Heart left ventricle (tissue), 13 donors: Measurements from ENCODE around the gene IQGAP2.

Source experiments
- POLR2A ChIP-seq, 2 donors: fragments of 450-650 bp; IDR thresholded peaks; one replicate each; pipeline ENCODE4 v1.6.1; 2017; ENCODE audit warnings: antibody characterized with exemption in 2 of 2, mild to moderate bottlenecking in 2 of 2, moderate library complexity in 2 of 2
- TF ChIP-seq, protein P1 (sequence below), 12 donors: fragments of 200-600 bp; sonication (generic) in 4 of 12; IDR thresholded peaks; one replicate each; pipeline versions ENCODE4 v1.5.0 to v1.8.0; 2018 to 2022; ENCODE audit warnings: antibody characterized with exemption in 12 of 12, mild to moderate bottlenecking in 5 of 12
- donor health status: ischemic (EF 13 %, LVEDD 7.1; RV severe dilation, severe dysfunction).
- donor health status: DM: no; HTN: yes; CAD: no.
- donor health status: DM: no; HTN: no; CAD: no.
- donor health status: ischemic (EF 25% LVEDD 6.9; RV normal size, moderate dysfunction).
- donor health status: ischemic (EF 25% LVEDD 5.7; RV mildly dilated, moderate dysfunction).
- donor health status: ischemic (EF 35%, LVEDD 5.7; RV mildly dilated, moderate dysfunction).
- donor health status: nonischemic (EF 11% LVEDD 7.7; RV severe dilation, severe dysfunction).
- donor health status: DM: yes; HTN: yes; CAD: no.
- donor health status: PGD.
- donor health status: ischemic (EF 29% LVEDD 5.4; RV normal size, mild dysfunction).
- donor health status: nonischemic (EF 23%, LVEDD 6.1; RV moderate dilation, normal function).

DNA sequence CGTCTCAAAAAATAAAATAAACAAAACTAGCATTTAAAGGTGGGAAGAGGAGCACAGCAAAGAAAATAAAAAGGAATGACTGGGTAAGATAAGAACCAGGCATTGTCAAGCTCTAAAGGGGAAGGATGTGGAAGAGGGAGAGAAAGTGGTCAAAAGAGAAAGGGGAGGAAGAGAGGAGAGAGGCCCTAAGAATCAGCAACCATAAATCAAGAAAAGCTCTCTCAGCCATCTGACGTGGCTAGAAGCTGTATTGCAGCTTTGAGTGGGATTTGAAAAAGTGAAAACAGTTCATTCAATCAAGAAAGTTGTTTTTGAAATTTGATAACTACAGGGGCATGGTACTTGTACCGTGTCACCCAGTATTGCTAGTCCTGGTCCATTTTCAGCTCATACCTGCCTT is 267.4 kb downstream of the IQGAP2 start:
- no peak for TF ChIP-seq POLR2A (IDR thresholded peaks at IDR 0.05)
- TF ChIP-seq, protein P1, sequence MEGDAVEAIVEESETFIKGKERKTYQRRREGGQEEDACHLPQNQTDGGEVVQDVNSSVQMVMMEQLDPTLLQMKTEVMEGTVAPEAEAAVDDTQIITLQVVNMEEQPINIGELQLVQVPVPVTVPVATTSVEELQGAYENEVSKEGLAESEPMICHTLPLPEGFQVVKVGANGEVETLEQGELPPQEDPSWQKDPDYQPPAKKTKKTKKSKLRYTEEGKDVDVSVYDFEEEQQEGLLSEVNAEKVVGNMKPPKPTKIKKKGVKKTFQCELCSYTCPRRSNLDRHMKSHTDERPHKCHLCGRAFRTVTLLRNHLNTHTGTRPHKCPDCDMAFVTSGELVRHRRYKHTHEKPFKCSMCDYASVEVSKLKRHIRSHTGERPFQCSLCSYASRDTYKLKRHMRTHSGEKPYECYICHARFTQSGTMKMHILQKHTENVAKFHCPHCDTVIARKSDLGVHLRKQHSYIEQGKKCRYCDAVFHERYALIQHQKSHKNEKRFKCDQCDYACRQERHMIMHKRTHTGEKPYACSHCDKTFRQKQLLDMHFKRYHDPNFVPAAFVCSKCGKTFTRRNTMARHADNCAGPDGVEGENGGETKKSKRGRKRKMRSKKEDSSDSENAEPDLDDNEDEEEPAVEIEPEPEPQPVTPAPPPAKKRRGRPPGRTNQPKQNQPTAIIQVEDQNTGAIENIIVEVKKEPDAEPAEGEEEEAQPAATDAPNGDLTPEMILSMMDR (IDR thresholded peaks at IDR 0.05): no peak
